H1 (cell line): Measurements from ENCODE around the gene ATG4D. TPM values are rescaled to one million over a fixed set of nuclear protein-coding genes. Genes with fewer than 3 reads are reported as not detected.

ENCODE experiments used
- CTCF ChIA-PET: fragments of 300-600 bp; sonication (Branson Sonifier 250); formaldehyde crosslinking; loops from one replicate; lab custom pipeline; 2021; ENCODE audit not compliant: partially characterized antibody; lab: Charles Lee
- POLR2A ChIA-PET: fragments of 300-600 bp; sonication (Branson Sonifier 250); formaldehyde crosslinking; loops from one replicate; lab custom pipeline; 2021; ENCODE audit warnings: inconsistent platforms; ENCODE audit not compliant: partially characterized antibody; lab: Charles Lee
- DNase-seq, 2 experiments: peaks; one replicate each; pipeline versions ENCODE4 v3.0.0 to v3.0.0-alpha.2; 2010 to 2022; ENCODE audit warnings: low spot score in 2 of 2, low read depth in 1 of 2, mixed read lengths in 1 of 2
- FAIRE-seq: peaks from 2 replicates; lab custom pipeline; 2011; peaks lifted over from hg19 to GRCh38; lab: Jason Lieb, UNC
- H2AFZ ChIP-seq: 2 replicates; pipeline ENCODE4 v1.8.1; 2012; ENCODE audit warnings: low read length, inconsistent platforms
- H2AK5ac ChIP-seq: 2 replicates; pipeline ENCODE4 v1.6.1; 2013; ENCODE audit warnings: low read depth, low read length
- H2BK120ac ChIP-seq: replicated peaks from 2 replicates; pipeline ENCODE3; 2013; ENCODE audit warnings: low read depth, low read length, inconsistent platforms
- H2BK12ac ChIP-seq: 2 replicates; pipeline ENCODE4 v1.6.1; 2013; ENCODE audit warnings: low read depth, low read length
- H2BK15ac ChIP-seq: 2 replicates; pipeline ENCODE4 v1.6.1; 2013; ENCODE audit warnings: low read length
- H2BK20ac ChIP-seq: 2 replicates; pipeline ENCODE4 v1.6.1; 2013; ENCODE audit warnings: low read length
- H2BK5ac ChIP-seq: 2 replicates; pipeline ENCODE4 v1.6.1; 2013; ENCODE audit warnings: low read depth, low read length
- H3K14ac ChIP-seq: 2 replicates; pipeline ENCODE4 v1.6.1; 2013; ENCODE audit warnings: inconsistent platforms; ENCODE audit not compliant: insufficient read length
- H3K18ac ChIP-seq: 2 replicates; pipeline ENCODE4 v1.6.1; 2013; ENCODE audit warnings: low read length; ENCODE audit errors: extremely low read depth
- H3K23ac ChIP-seq: 2 replicates; pipeline ENCODE4 v1.6.1; 2013; ENCODE audit warnings: inconsistent platforms; ENCODE audit not compliant: insufficient read length
- H3K23me2 ChIP-seq: 2 replicates; pipeline ENCODE4 v1.6.1; 2013; ENCODE audit warnings: low read depth, low read length
- H3K27ac ChIP-seq: 2 replicates; pipeline ENCODE4 v1.6.1; 2011; ENCODE audit warnings: low read depth, low read length, inconsistent platforms
- H3K27me3 ChIP-seq, 4 experiments: replicated peaks in 1 of 4; 1 replicate in 1 of 4; 2 replicates in 3 of 4; pipeline versions ENCODE4 v1.6.1 to v1.8.1; 2011 to 2013; ENCODE audit warnings: low read length in 3 of 4, mild to moderate bottlenecking in 3 of 4, inconsistent platforms in 2 of 4, mixed read lengths in 2 of 4, moderate library complexity in 1 of 4; ENCODE audit not compliant: control insufficient read depth in 3 of 4, insufficient read depth in 3 of 4; ENCODE audit errors: extremely low read depth in 1 of 4
- H3K36me3 ChIP-seq, 4 experiments: 2 replicates each; pipeline versions ENCODE4 v1.6.1 to v1.8.1; 2011 to 2013; ENCODE audit warnings: mild to moderate bottlenecking in 4 of 4, low read length in 3 of 4, moderate library complexity in 2 of 4, control low read depth in 1 of 4, inconsistent platforms in 1 of 4; ENCODE audit not compliant: insufficient read depth in 4 of 4, control insufficient read depth in 2 of 4
- H3K4ac ChIP-seq: replicated peaks from 2 replicates; pipeline ENCODE3; 2013; ENCODE audit warnings: low read length, low read depth, mixed read lengths, inconsistent platforms; ENCODE audit not compliant: insufficient read length
- H3K4me1 ChIP-seq, 4 experiments: replicated peaks in 1 of 4; 1 replicate in 1 of 4; 2 replicates in 3 of 4; pipeline versions ENCODE4 v1.6.1 to v1.8.1; 2011 to 2013; ENCODE audit warnings: low read length in 3 of 4, inconsistent platforms in 2 of 4, mixed read lengths in 1 of 4; ENCODE audit not compliant: insufficient read depth in 4 of 4, control insufficient read depth in 3 of 4
- H3K4me2 ChIP-seq, 2 experiments: 2 replicates each; pipeline versions ENCODE4 v1.6.1 to v1.8.1; 2011 to 2013; ENCODE audit warnings: low read depth in 2 of 2, low read length in 2 of 2, control low read depth in 1 of 2, inconsistent platforms in 1 of 2, mild to moderate bottlenecking in 1 of 2; ENCODE audit not compliant: insufficient read depth in 1 of 2
- H3K4me3 ChIP-seq, 4 experiments: fragments of 200-600, 300-600 bp in 1 of 4; sonication (generic), shearing (Covaris generic), sonication (Bioruptor Twin) in 1 of 4; 2 replicates each; pipeline versions ENCODE4 v1.5.1 to v1.8.1; 2011 to 2016; ENCODE audit warnings: low read length in 4 of 4, low read depth in 3 of 4, control low read depth in 2 of 4, inconsistent platforms in 2 of 4, mild to moderate bottlenecking in 2 of 4, mixed read lengths in 1 of 4, moderate library complexity in 1 of 4; ENCODE audit not compliant: insufficient read depth in 2 of 4; ENCODE audit errors: extremely low read depth in 1 of 4
- H3K56ac ChIP-seq: replicated peaks from 2 replicates; pipeline ENCODE3; 2013; ENCODE audit warnings: low read depth, mild to moderate bottlenecking, mixed read lengths, low read length, inconsistent platforms; ENCODE audit not compliant: insufficient read length
- H3K79me1 ChIP-seq: 2 replicates; pipeline ENCODE4 v1.6.1; 2013; ENCODE audit warnings: low read depth, low read length, control low read depth
- H3K79me2 ChIP-seq, 2 experiments: 2 replicates each; pipeline versions ENCODE4 v1.6.1 to v1.8.1; 2012 to 2013; ENCODE audit warnings: low read length in 2 of 2, mild to moderate bottlenecking in 2 of 2, inconsistent platforms in 1 of 2; ENCODE audit not compliant: insufficient read depth in 2 of 2, control insufficient read depth in 1 of 2
- H3K9ac ChIP-seq, 4 experiments: replicated peaks in 1 of 4; 1 replicate in 1 of 4; 2 replicates in 3 of 4; pipeline versions ENCODE4 v1.6.1 to v1.8.1; 2011 to 2013; ENCODE audit warnings: low read depth in 3 of 4, low read length in 3 of 4, control low read depth in 2 of 4, mild to moderate bottlenecking in 2 of 4, moderate library complexity in 2 of 4, inconsistent platforms in 1 of 4; ENCODE audit errors: extremely low read depth in 1 of 4
- H3K9me3 ChIP-seq, 2 experiments: 2 replicates each; pipeline versions ENCODE4 v1.6.1 to v1.8.1; 2012 to 2013; ENCODE audit warnings: mild to moderate bottlenecking in 2 of 2, moderate library complexity in 2 of 2, control low read depth in 1 of 2, inconsistent platforms in 1 of 2, low read depth in 1 of 2, low read length in 1 of 2, mixed read lengths in 1 of 2; ENCODE audit not compliant: insufficient read depth in 2 of 2
- H4K20me1 ChIP-seq, 2 experiments: replicated peaks in 1 of 2; 2 replicates each; pipeline versions ENCODE3 to v1.8.1; 2011 to 2013; ENCODE audit warnings: inconsistent platforms in 2 of 2, low read length in 2 of 2, mild to moderate bottlenecking in 1 of 2; ENCODE audit not compliant: insufficient read depth in 2 of 2, control insufficient read depth in 1 of 2
- H4K5ac ChIP-seq: 2 replicates; pipeline ENCODE4 v1.6.1; 2013; ENCODE audit warnings: low read length, low read depth, mixed read lengths, inconsistent platforms; ENCODE audit not compliant: insufficient read length
- H4K8ac ChIP-seq: 2 replicates; pipeline ENCODE4 v1.8.0; 2013; ENCODE audit warnings: mild to moderate bottlenecking, moderate library complexity, low read length, inconsistent platforms; ENCODE audit not compliant: insufficient read depth; ENCODE audit errors: extremely low read depth
- H4K91ac ChIP-seq: replicated peaks from 2 replicates; pipeline ENCODE3; 2013; ENCODE audit warnings: low read length, mixed read lengths, inconsistent platforms; ENCODE audit not compliant: insufficient read length
- BACH1 ChIP-seq: IDR thresholded peaks from 2 replicates; pipeline ENCODE4 v1.6.1; 2012; ENCODE audit warnings: low read length, improper control_type of control experiment
- CBX5 ChIP-seq: fragments of 300-800, 300-1000 bp; sonication (generic); IDR thresholded peaks from 2 replicates; pipeline ENCODE4 v1.7.1; 2016; ENCODE audit warnings: antibody characterized with exemption, low read length, low read depth
- CEBPB ChIP-seq: IDR thresholded peaks from 2 replicates; pipeline ENCODE4 v1.6.1; 2012; ENCODE audit warnings: low read depth, low read length
- EGR1 ChIP-seq: IDR thresholded peaks from 2 replicates; pipeline ENCODE4 v1.6.1; 2011; ENCODE audit warnings: low read depth, low read length, borderline replicate concordance
- EP300 ChIP-seq, 2 experiments: IDR thresholded peaks; 1 replicate in 1 of 2; 2 replicates in 1 of 2; pipeline ENCODE4 v1.6.1; 2011 to 2012; ENCODE audit warnings: low read depth in 2 of 2, low read length in 2 of 2, mild to moderate bottlenecking in 2 of 2, borderline replicate concordance in 1 of 2, inconsistent platforms in 1 of 2, moderate library complexity in 1 of 2
- GTF2F1 ChIP-seq: IDR thresholded peaks from 2 replicates; pipeline ENCODE4 v1.6.1; 2012; ENCODE audit warnings: low read depth, low read length, improper control_type of control experiment, borderline replicate concordance
- HDAC6 ChIP-seq: IDR thresholded peaks from one replicate; pipeline ENCODE4 v1.7.1; 2012; ENCODE audit warnings: low read depth, mild to moderate bottlenecking, inconsistent platforms, low read length, moderate library complexity
- RAD21 ChIP-seq, 2 experiments: IDR thresholded peaks in 1 of 2; conservative IDR thresholded peaks in 1 of 2; 2 replicates each; pipeline ENCODE4 v1.6.1; 2011; ENCODE audit warnings: low read depth in 2 of 2, low read length in 2 of 2, improper control_type of control experiment in 1 of 2, inconsistent platforms in 1 of 2, mild to moderate bottlenecking in 1 of 2, moderate library complexity in 1 of 2
- SIRT6 ChIP-seq: IDR thresholded peaks from one replicate; pipeline ENCODE4 v1.7.1; 2012; ENCODE audit warnings: low read length, inconsistent platforms
- TCF12 ChIP-seq: IDR thresholded peaks from 2 replicates; pipeline ENCODE4 v1.6.1; 2011; ENCODE audit warnings: low read depth, mild to moderate bottlenecking, low read length
- WGBS, 2 experiments: shearing (Covaris generic) in 1 of 2; methylation state at CpG; one replicate each; pipeline versions ENCODE4 v1.1.6 to v1.1.7; 2013 to 2015; ENCODE audit warnings: low lambda C conversion rate in 2 of 2, mixed read lengths in 2 of 2, inconsistent platforms in 1 of 2, low coverage in 1 of 2, missing lambda C conversion rate in 1 of 2; ENCODE audit not compliant: insufficient replicate concordance in 2 of 2, insufficient coverage in 1 of 2, insufficient read length in 1 of 2; ENCODE audit errors: extremely low coverage in 1 of 2, missing lambda C conversion rate in 1 of 2; 5-methylcytosine and 5-hydroxymethylcytosine counted together
- polyA plus RNA-seq, 7 experiments: library from polyadenylated mRNA; depleted of rRNA in 3 of 7; stranded (reverse) in 5 of 7; unstranded in 2 of 7; fragments of >200 nt in 5 of 7; fragments of 200-250 nt in 2 of 7; gene quantifications; 1 replicate in 5 of 7; 2 replicates in 1 of 7; 4 replicates in 1 of 7; pipeline versions ENCODE4 v1.2.1 to v1.2.3, GENCODE V29; 2011 to 2013; ENCODE audit warnings: missing spikeins in 2 of 7, mixed read lengths in 2 of 7
- total RNA-seq: library from RNA; stranded (reverse); fragmentation: NEBNext Ultra II Directional; extraction: Animal tissue kit (Norgen Biotek cat#: 25700); gene quantifications from 2 replicates; pipeline ENCODE4 v1.2.1, GENCODE V29; 2021

The ATG4D gene
- total and polyA plus RNA-seq, 2 of the 8 experiments (the other 6 are each of a cell fraction or from before 2014, with no cell fraction given): 39.6 to 43.7 TPM

- Histone ChIP-seq H3K14ac (no peak overlapping the region), H2BK12ac (peak overlapping the region; percentile 46; the same call in 1 of the 2 replicates), H3K79me1 (no peaks in the 10 kb centered on the region; the same call in 1 of the 2 replicates), H3K36me3 (no peaks in the 10 kb centered on the region), H3K18ac (peak overlapping the region; percentile 72; the same call in 1 of the 2 replicates), H4K20me1 (peaks cover 3 to 8% of the 10 kb centered on the region in 2 experiments), H4K91ac (no peak overlapping the region), H3K4ac (no peak overlapping the region), H3K9me3 (no peaks in the 10 kb centered on the region), H2BK15ac (peak overlapping the region; percentile 95; the same call in 1 of the 2 replicates), H3K9ac (0 out of 7 replicates have a peak overlapping the region, but pooled peaks of 1 of the 4 experiments have one; percentile 31), H3K56ac (no peak overlapping the region), H3K4me1 (peaks cover 0 to 33% (median 14%) of the 10 kb centered on the region in 4 experiments; a peak in 6 of 7 replicates), H2AK5ac (no peak overlapping the region), H3K23me2 (peaks cover 30% of the 10 kb centered on the region), H3K27ac (no peak overlapping the region), H3K4me2 (peak overlapping the region; percentile 68 to 94), H3K4me3 (peak overlapping the region; percentile 27 to 59 (median 56)), H4K8ac (peak overlapping the region; percentile 85; the same call in 1 of the 2 replicates), H3K27me3 (peaks cover 43 to 70% (median 66%) of the 10 kb centered on the region in 4 experiments; a peak in 6 of 7 replicates), H2AFZ (peak overlapping the region; percentile 84; the same call in 1 of the 2 replicates), H3K79me2 (no peaks in the 10 kb centered on the region), H2BK5ac (no peak overlapping the region), H2BK120ac (no peak overlapping the region), H3K23ac (no peak overlapping the region), H2BK20ac (peak overlapping the region; percentile 72; the same call in 1 of the 2 replicates), H4K5ac (no peak overlapping the region)
- POLR2A ChIA-PET: interaction anchor here (0.6 to 1.5 kb wide), 3 partner anchors 12 to 54 kb away, joined by 3 to 4 read pairs (median 3); partner anchors contain the start of genes CDKN2D and KEAP1
- CTCF ChIA-PET: interaction anchor here (0.7 to 1.6 kb wide), 2 partner anchors 27 to 55 kb away, joined by 3 to 6 read pairs; partner anchors contain the start of gene CDKN2D
- 6% methylated on average over 99 of the region's 107 CpGs; no CpG with 5 or more reads in 1 of the 2 experiments for WGBS, 2 experiments
- FAIRE-seq: no peak
- peak in 1 of 2 experiments; percentile 48 for DNase-seq
- 0 out of 4 replicates have a peak, but pooled peaks of 1 of the 2 experiments have one; percentile 18 for TF ChIP-seq RAD21 (IDR thresholded peaks at IDR 0.05 in 1 of 2, conservative IDR thresholded peaks at IDR 0.05 in 1 of 2; ENCODE audit: low read depth in 2 of 2, low read length in 2 of 2)
- 0 out of 2 replicates have a peak, but pooled peaks have one; percentile 5 for TF ChIP-seq TCF12
- TF ChIP-seq EP300 (IDR thresholded peaks at IDR 0.05; ENCODE audit: borderline replicate concordance in 1 of 2, low read depth in 2 of 2, low read length in 2 of 2): no peak
- TF ChIP-seq HDAC6: no peak
- TF ChIP-seq CBX5: no peak
- no peak for TF ChIP-seq BACH1
- no peak for TF ChIP-seq GTF2F1
- no peak for TF ChIP-seq SIRT6
- TF ChIP-seq EGR1: no peak
- no peak for TF ChIP-seq CEBPB
Measured at GRCh38 chr19:10514211-10515145, 29.2 kb upstream of the ATG4D start.
